HL-60 (cell line): ENCODE data around the gene SLC8A2.

Experiments used
- GABPA ChIP-seq: IDR thresholded peaks from 2 replicates; pipeline ENCODE4 v1.6.1; 2012; ENCODE audit warnings: low read depth
- POLR2AphosphoS5 ChIP-seq: IDR thresholded peaks from 2 replicates; pipeline ENCODE4 v1.6.1; 2012; ENCODE audit warnings: low read depth
- REST ChIP-seq: IDR thresholded peaks from 2 replicates; pipeline ENCODE4 v1.6.1; 2012; ENCODE audit warnings: low read depth; ENCODE audit not compliant: insufficient replicate concordance
- SPI1 ChIP-seq: IDR thresholded peaks from 2 replicates; pipeline ENCODE4 v1.6.1; 2012; ENCODE audit warnings: low read depth, mild to moderate bottlenecking, borderline replicate concordance
- TF ChIP-seq, protein P1 (sequence below): IDR thresholded peaks from one replicate; pipeline ENCODE4 v1.5.1; 2011; ENCODE audit warnings: low read length, control low read depth, inconsistent platforms; ENCODE audit not compliant: insufficient read depth

GRCh38 chr19:47413941-47414340 is 57.8 kb downstream of the SLC8A2 start:
- TF ChIP-seq, protein P1, sequence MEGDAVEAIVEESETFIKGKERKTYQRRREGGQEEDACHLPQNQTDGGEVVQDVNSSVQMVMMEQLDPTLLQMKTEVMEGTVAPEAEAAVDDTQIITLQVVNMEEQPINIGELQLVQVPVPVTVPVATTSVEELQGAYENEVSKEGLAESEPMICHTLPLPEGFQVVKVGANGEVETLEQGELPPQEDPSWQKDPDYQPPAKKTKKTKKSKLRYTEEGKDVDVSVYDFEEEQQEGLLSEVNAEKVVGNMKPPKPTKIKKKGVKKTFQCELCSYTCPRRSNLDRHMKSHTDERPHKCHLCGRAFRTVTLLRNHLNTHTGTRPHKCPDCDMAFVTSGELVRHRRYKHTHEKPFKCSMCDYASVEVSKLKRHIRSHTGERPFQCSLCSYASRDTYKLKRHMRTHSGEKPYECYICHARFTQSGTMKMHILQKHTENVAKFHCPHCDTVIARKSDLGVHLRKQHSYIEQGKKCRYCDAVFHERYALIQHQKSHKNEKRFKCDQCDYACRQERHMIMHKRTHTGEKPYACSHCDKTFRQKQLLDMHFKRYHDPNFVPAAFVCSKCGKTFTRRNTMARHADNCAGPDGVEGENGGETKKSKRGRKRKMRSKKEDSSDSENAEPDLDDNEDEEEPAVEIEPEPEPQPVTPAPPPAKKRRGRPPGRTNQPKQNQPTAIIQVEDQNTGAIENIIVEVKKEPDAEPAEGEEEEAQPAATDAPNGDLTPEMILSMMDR, result no peak
- no peak for TF ChIP-seq REST
- TF ChIP-seq POLR2AphosphoS5, result no peak
- no peak for TF ChIP-seq GABPA
- no peak for TF ChIP-seq SPI1
